Posterior vena cava (tissue), 2 donors: ENCODE results near the gene PTF1A. TPM values are rescaled to one million over a fixed set of nuclear protein-coding genes. Genes with fewer than 3 reads are reported as not detected.

ENCODE experiments used
- DNase-seq: peaks from one replicate; pipeline ENCODE4 v3.0.0-alpha.2; 2020; ENCODE audit warnings: low spot score
- intact Hi-C, 2 donors: fragments of 100-400 bp; cut with DNase I; formaldehyde crosslinking; loops; one replicate each; pipeline versions ENCODE4 v1.14.1 to v1.14.2; 2022 to 2023
- total RNA-seq, 2 donors: library from RNA; stranded (reverse); fragmentation: NEBNext Ultra II Directional; extraction: Animal tissue kit (Norgen Biotek cat#: 25700); gene quantifications; one replicate each; pipeline ENCODE4 v1.2.1, GENCODE V29; 2021
- donor health status: DM: yes; HTN: yes; CAD: no.
- donor health status: DM: yes; HTN: yes; CAD: no.

The PTF1A gene
- total RNA-seq, 2 donors from 2014 or later = not detected

DNA sequence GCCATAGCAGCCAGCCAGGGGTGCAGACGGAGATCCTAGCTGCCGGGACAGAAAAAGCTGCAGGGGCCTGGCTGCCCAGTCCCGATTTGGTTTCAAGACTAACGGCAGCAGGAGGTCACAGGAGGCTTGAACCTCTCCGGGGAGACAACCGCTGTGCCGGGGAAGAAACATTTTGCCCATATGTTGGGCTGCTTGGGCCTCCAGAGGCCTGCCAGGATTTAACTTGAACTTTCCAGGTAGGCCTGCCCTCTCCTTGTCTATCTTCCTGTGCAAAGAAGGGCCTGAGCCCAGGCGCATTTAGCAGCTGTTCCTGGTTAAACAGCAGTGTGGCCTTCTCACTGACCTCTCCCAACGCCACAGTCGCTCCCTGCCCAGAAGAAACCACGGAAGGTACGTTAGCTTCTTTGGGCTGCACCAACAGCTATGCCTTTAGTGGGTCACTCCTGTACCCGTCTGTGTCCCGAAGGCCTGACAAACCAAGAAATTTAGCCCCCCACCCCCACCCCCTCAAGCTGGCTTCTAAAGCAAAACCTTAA lies 17.1 kb upstream of the PTF1A start:
- intact Hi-C loops = no loop called here
- no peak for DNase-seq

DNA sequence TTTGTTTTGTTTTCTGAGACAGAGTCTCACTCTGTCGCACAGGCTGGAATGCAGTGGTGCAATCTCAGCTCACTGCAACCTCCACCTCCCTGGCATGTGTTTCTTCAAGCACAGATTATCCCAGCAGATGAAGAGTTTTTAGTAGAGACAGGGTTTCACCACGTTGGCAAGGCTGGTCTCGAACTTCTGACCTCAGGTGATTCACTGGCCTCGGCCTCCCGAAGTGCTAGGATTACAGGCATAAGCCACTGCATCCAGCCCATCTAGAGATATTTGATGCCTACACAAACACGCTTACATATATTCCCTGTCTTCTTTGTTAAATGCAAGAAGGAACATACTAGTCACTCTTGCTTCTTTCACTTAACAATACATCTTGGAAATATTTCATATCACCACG lies 5.9 kb upstream of the PTF1A start:
- DNase-seq = no peak
- intact Hi-C loops = no loop called here

DNA sequence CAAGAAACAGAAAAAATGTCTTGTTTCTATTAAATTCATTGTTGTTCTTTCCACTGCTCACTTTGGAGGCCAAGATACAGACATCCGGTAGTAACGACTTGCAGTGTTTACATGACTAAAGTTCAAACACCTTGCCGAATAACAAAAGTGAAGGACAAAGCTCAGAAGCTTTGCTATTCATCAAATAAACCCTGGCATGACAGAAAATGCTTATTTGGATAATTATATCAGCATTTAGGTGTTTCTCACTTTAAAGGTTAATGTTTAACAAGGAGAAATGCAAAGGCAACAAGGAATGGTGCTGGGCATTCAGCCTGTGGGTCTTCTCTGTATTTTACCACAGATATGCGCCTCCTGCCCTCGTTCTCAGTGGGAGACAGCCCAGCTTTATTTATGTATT lies 5.4 kb upstream of the PTF1A start:
- intact Hi-C loops = no loop called here
- no peak for DNase-seq

DNA sequence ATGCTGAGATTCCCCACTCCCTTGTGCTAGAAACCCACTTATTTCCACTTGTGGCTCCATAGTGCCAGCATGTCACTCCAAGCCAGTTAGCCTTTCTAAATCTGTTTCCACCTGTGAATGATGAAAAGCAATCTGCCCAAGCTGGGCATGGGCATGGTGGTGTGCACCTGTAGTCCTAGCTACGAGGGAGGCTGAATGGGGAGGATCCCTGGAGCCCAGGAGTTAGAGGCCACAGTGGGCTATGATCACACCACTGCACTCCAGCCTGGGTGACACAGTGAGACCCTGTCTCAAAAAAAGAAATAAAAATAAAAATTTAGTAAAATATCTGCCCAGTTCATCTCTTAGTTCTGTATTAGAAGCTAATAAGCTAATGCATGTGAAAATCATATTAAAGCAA lies 5.0 kb upstream of the PTF1A start:
- intact Hi-C loops = no loop called here
- DNase-seq = no peak

DNA sequence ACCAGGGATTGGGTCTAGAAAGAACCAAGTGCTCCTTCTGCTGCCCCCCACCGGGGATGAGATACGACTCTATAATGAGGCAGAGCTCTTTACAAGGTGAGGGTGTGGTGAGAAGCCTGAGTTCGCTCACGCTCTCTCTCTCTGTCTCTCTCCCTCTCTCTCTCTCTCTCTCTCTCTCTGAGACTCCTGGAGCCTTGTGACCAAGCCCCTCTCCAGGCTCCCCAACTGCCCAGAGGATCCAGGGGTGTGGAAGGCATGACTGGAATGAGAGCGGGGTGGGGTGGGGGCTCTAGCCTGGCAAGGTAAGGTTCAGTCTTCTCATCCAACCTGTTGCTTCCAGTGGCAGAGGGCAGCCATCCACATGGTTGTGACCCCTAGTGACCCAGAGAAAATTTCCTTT lies 3.1 kb upstream of the PTF1A start:
- DNase-seq = no peak
- intact Hi-C loops = no loop called here

DNA sequence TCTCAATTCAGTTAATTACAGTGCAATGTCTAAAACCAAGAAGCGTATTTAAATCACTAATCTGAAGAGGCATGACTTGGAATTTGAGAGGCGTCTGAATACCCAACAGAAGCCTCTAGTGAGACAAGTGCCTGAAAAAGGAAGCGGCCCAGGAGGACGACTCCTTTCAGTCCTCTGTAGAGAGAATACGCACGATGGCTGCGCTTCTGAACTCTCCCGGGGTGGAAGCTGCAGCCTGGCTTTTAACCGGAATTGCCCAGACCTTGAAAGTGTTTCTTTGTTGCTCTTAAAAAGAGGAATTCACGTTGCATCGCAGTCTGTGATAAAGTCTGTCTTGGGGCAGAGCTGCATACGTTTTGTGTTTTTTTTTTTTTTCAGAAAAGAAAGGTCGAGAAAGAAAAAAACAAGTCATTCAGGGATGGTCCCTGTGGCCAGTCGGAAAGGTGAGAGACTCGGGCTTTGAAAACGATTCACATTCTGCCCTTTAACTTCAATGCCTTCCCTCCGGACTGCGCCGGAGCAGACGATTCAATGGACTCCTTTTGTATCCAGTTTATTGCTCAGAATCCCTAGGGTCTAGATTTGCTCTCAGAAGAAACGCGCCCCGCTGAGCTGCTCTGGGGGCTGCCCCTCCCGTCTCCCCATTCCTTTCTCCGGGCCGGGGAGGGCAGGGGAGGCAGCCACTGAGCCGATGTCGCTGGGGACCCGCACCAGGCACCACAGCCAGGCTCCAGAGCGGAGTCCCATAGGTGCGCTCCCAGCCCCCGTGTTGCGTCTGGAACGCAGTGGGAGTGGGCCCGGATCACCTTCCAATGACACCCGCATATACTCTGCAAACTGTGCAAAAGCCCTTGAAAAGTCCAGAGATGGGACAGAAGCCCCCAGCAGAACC lies 994 bp upstream of the PTF1A start:
- intact Hi-C loops = no loop called here
- DNase-seq = no peak

DNA sequence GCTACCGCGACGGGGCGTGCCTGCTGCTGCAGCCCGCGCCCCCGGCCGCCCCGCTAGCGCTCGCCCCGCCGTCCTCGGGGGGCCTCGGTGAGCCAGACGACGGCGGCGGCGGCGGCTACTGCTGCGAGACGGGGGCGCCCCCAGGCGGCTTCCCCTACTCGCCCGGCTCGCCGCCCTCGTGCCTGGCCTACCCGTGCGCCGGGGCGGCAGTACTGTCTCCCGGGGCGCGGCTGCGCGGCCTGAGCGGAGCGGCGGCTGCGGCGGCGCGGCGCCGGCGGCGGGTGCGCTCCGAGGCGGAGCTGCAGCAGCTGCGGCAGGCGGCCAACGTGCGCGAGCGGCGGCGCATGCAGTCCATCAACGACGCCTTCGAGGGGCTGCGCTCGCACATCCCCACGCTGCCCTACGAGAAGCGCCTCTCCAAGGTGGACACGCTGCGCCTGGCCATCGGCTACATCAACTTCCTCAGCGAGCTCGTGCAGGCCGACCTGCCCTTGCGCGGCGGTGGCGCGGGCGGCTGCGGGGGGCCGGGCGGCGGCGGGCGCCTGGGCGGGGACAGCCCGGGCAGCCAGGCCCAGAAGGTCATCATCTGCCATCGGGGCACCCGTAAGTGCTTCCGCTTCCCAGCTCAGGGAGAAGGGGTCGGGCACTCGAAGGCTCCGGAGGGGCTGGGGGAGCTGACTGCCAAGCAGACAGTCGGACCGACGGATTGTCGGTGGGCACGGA lies 761 bp downstream of the PTF1A start:
- DNase-seq = no peak
- intact Hi-C loops = no loop called here

DNA sequence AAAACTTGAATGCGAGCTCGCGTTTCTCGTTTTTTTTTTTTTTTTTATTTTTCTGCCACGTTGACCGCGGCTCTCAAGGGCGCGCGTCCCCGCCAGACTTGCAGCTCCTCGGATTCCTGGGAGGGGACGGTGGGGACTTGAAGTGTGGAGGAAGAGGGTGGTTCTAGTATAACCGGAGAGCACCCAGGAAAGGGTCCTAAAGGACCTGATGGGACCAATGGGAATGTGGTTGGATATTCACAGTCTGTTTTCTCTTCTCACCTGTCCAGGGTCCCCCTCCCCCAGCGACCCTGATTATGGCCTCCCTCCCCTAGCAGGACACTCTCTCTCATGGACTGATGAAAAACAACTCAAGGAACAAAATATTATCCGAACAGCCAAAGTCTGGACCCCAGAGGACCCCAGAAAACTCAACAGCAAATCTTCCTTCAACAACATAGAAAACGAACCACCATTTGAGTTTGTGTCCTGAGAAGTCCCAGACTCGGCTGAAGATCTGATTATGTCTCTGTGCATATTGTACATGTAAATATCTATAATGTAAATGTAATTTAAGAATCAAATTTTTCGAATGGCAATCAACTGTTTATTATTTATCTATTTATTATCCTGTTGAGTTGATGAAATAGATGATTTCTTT lies 1.4 kb downstream of the PTF1A start:
- no peak for DNase-seq
- intact Hi-C loops = no loop called here

DNA sequence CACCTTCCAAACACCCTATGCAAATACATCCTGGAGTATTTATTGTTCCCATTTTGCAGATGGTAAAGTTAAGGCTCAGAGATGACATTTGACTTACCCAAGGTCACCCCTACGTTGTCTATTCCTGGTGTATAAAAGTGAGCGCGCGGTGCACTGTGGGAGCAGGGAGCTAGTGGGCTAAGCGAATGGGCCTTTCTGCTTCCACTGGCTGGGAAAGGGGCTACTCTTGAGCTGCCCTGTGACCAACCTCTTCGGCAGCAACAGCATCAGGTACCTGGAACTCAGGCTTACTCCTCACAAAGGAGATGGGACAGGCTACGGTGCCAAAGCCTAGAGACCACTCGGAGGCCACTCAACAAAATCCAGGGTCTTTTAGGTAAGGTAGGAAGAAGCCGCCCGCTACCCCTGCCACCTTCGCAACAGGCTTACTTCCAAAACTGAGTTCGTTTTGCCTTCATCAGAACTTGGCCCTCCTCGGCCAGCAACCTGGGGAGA lies 2.4 kb downstream of the PTF1A start:
- DNase-seq = no peak
- intact Hi-C loops = no loop called here

DNA sequence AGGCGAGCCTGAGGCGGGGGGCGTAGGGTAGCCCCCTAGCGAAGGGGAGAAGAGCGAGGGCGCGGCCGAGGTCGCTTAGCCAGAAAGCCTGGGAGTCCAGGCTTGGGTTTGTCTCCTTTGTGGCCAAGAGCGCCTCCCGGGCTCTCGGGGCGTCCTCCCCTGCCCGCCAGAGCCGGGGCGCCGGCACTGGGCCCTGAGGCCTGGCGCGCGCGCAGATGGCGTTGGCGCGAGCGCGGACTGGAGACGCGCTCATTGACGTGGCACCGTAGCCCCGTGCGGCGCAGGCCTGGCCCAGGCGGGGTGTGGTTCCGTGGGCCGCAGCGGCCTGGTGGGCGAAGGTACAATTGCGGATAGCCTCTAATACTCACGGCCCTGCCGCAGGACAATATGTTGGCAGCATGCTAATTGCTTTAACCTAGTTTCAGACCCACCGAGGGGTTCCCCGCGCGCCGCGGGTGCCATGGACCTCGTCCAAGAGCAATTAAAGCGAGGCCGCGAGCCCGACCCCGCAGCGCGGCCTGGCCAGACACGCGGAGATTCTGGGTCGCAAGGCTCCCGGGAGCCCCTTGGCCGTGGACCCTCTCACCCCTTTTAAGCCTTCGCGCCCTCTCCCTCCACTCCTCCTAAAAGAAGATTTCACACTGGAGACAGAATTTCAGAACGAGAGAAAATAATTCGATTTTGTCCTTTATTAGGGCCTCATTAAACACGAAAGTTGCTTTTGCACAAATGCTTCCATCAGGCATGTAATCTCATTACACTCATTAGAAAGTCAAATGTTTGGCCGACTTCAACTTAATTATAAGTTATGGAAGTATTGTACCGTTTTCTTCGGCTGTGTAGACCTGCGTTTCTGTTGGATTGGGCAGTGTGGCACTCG lies 3.1 kb downstream of the PTF1A start:
- intact Hi-C loops = no loop called here

DNA sequence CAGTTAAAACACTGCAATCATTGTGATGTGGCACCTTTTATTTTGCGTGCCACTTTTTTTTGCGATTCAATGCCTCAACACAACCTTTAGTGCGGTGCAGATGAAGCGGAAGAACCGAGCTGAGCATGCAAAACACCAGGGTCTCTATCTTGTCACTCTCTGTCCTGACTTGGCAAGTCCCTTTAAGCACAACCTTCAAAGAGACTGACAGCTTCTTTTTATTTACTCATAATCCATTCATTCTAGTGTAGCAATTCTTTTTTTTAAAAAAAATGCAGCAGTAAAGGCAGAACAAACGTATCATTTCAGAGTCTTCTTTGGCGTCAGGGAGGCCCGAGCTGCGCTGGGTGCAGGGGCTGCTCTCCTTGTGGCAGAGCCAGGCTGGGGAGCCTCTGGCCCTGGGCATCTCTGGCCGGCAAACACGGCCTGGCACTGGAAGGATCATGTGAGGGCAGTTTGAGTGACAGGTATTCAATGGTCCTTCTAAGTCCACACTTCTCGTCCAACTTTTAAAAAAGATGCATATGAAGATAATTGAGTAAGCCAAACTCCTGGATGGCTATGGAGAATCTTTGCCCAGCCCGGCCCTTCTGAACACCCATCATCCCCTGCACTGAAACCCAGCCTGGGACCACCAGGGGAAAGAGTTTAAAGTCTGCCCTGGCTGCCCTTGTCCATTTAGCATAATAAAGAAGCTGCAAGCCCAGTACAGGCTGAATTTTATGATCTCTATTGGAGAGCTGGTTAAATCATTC lies 3.9 kb downstream of the PTF1A start:
- DNase-seq = no peak
- intact Hi-C loops = no loop called here

More for the DNA sequence above, 3.1 kb downstream of the PTF1A start:
- no peak for DNase-seq

DNA sequence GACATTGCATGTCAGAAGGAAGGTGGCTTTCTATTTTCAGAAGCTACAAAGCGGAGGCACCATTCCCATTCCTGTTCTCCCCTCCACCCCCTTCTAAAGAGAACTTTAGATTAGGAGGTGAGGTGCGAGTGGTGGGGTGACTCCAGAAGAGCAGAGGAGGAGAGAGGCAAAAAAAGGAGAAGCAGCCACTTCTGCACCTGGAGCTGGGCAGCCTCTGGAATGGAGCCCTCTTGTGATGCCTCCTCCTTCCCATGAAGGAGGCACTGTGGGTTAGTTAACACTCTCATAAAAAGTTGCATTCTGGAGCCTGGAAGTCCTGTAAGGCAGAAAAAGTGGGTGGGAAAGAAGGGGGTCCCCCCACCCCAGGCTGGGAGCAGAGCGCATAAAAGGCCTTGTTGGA lies 4.8 kb downstream of the PTF1A start:
- intact Hi-C loops = no loop called here
- DNase-seq = no peak

DNA sequence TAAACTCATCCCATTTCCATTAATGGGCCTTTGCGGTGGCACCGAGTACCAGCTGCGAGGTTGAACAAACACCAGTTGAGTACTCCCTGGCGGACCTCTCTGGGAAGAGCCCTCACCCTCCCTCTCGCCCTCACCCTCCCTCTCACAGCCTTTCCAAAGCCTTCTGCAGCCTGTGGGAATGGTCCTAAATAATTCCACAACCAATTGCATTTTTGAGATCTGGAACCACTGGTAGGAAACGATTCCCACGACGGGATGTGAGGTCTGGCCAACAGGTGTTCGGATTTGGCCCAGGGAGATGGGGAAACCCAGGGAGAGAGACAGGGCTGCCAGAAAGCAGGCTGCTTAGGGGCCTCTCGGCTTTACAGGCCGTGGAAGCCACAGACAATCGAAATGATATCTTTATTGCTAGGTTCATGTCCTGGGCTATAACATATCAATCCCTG lies 5.3 kb downstream of the PTF1A start:
- no peak for DNase-seq
- intact Hi-C loops = no loop called here

DNA sequence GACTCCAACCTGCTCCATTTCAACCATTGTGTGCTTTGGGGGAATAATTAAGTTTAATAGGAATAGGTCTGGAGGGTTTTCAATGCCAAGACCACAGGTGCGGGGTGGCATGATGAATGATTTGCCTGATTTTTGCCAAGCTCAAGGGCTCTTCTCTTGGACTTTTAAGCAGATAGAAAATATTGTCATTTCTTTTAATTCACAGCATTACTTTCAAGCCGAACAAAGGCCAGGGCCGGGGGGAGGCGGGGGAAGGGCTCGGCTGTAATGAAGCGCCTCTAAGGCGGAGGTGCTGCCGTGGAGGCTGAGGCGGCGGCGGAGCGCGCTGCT lies 6.5 kb downstream of the PTF1A start:
- intact Hi-C loops = no loop called here
- no peak for DNase-seq

DNA sequence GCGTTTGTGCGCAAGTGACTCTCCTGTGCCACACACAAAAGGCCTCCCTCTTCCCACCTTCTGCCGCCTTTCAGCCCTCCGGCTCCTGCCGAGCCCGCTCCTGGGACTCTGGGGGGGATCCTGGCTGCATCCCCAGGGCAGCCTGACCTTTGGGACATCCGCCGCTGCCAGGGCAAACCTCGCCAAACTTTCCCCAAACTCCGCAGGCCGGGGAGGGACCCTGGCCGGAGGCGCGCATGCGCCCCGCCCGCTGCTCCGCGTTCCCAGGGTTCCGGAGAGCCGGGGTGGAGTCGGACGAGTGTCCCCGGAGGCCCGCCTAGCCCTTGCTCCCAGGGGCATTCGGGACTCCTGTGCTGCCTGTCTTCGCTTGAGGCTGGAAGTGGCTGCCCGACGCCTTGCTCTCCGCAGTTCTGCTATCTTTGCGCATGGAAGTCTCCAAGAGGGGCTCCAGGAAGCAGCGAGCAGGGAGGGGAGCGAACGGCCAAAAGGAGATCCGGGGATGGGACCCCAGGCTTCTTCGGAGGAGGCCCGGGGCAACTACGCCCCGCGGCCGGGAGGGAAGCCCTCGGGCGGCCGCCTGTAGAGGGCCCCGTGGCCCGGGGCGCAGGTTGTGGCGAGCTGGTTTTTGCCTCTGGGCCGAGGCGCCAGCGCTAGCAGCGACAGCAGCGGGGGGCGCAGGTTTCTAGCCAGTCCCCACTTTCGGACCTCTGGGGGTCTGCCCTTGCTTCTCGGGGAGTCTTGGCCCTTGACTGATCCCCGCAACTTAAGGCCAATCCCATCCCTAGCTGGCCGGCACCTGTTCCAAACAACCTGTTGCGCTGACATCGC lies 7.0 kb downstream of the PTF1A start:
- no peak for DNase-seq
- intact Hi-C loops = no loop called here

DNA sequence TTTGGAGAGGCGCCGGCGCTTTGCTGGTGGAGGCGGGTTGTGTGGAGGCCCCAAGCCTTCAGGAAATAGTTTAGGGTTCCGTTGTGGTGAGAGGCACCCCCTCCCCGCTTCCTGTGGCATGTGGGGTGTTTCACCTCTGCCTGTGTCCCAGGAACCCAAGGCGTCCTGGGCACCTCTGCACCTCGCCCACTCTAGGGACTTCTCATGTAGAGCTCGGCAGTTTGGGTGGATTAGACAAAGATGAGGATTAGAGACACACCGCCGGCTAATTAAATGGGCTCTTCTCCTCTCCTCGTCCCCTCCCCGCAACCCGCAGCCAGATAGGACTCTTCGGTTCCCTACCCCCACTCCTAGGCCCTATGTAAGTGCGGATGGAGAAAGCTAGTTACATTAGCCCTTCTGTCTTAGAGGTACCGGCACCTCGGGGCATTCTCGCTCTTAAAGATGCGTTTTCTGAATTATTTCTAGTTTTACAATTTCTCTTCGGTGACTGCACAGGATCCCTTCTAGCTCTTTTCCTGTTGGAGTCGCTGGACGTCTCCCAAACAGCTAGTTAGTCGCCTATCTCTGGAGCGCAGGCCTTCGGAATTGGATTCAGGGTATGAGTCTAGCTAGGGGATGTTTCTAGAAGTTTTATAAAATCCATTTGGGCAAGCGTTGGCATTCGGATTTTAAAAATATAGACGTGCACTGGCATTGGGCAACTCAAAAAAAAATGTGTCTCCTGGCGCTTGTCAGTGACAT lies 7.8 kb downstream of the PTF1A start:
- no peak for DNase-seq
- intact Hi-C loops = no loop called here

DNA sequence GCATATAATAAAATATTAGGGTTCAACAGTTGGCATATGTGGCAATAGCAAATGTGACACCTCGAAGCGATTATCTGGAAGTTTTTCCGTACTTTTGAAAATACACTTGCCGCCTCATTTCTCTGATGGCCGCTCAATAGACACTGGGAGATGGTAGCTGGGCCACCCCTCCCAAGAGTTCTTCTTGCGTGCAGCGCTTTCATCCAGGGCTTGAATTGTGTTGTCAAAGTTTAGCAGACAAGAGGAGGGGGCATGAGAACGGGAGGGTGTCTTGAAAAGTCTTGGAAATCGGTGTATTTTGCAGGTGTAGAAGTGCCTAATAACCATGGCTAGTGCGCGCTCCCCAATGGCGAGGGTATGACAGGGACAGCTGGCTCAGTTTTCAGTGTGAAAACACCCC lies 8.5 kb downstream of the PTF1A start:
- DNase-seq = no peak
- intact Hi-C loops = no loop called here
